ENCODE results near the gene NLGN1.

NLGN1 gene

GRCh38 chr3:174331095-174331800, 933.7 kb downstream of the NLGN1 start:
- DNase-seq (ENCODE audit: low read depth in 2 of 2): no peak

GRCh38 chr3:174332391-174332790, 934.8 kb downstream of the NLGN1 start:
- no peak for DNase-seq (ENCODE audit: low read depth in 2 of 2)

GRCh38 chr3:174333640-174334039, 936.1 kb downstream of the NLGN1 start:
- no peak for DNase-seq (ENCODE audit: low read depth in 2 of 2)

- DNase-seq (ENCODE audit: low read depth in 2 of 2): no peak
Observed at GRCh38 chr3:174334111-174334510, 936.6 kb downstream of the NLGN1 start.

DNA sequence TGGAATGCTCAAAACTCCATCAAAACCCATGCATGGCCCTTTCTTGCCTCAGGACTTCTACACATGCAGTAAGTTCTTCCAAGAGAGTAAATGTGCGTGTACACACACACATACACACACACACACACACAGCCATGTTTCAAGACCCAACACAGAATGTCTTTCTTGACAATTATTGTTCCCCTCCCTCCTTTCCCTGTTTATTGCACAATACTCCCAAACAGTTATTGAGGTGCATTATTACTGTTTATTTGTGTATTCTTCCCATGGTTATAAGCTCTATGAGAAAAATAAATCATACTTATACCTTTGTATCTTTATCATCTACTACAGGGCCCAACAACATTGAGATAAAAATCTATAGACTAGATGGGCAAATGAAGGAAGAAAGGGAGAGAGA, 937.8 kb downstream of the NLGN1 start:
- no peak for DNase-seq (ENCODE audit: low read depth in 2 of 2)

DNA sequence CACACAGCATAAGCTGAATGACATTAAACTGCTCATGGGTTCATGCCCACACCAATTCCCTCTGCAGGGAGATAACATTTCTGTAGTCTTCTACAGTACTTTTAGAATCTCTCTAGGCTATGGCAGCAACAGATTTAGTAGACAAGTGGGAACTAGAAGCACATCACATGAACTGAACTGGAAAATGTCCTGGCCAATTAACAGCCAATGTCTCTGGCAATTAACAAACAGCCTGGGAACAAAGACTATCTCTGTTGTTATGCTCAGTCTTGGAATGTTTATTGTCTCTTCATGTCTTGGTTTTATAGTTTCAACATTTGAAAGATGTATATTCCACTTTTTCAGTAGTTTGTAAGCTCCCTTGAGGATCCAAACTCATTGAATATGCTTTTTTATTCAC, 938.4 kb downstream of the NLGN1 start:
- no peak for DNase-seq (ENCODE audit: low read depth in 2 of 2)

All from stimulated activated CD8-positive, alpha-beta memory T cell treated with anti-CD3 and anti-CD28 coated beads, Interleukin-15, amount 100 ng/mL, for 4 hours (primary cell).